ENCODE measurements around the gene MS4A14. TPM values are rescaled to one million over a fixed set of nuclear protein-coding genes. Genes with fewer than 3 reads are reported as not detected.

MS4A14 gene, protein sequence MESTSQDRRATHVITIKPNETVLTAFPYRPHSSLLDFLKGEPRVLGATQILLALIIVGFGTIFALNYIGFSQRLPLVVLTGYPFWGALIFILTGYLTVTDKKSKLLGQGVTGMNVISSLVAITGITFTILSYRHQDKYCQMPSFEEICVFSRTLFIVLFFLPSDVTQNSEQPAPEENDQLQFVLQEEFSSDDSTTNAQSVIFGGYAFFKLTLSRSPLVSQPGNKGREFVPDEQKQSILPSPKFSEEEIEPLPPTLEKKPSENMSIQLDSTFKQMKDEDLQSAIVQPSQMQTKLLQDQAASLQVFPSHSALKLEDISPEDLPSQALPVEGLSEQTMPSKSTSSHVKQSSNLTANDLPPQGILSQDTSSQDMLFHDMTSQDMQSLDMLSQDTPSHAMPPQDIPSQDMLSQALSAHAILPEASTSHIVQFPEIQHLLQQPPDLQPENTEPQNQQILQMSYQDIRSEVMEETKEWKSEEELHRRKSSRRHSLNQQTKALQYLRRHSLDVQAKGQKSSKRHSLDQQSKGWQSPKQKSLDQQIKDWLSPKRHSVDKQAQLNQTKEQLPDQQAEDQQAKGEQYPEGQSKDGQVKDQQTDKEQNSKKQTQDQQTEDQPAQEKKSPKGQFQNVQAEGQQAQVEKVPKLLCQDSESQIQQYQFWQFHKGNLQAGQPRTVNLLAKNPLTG
- polyA plus RNA-seq (2013): 0.05 and 0.06 TPM in 2 replicates

DNA sequence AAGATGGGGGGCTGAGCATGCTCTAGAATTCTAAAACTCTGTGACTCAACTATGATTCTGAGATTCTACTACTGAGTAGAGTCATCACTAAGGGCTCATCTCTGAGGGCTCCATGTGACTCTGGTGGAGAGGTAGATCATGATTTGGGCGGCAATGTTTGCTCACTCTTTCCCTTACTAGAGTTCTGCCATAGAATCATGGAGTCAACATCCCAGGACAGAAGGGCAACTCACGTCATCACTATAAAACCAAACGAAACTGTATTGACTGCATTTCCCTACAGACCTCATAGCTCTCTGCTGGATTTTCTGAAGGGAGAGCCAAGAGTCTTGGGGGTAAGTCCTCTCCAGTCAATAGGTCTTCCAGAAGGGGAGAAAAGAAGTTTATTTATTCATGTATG is at the start of gene MS4A14:
TSS of gene MS4A14 (plus strand) at position 78 of the 400 bp plus-strand sequence. CDS start at position 198, 120 bp downstream.
- DNase-seq: peak; percentile 7 to 9
- H3K79me1 ChIP-seq (ENCODE audit: low read length): no peaks in the 10 kb centered on the region
- no peak within 1 kb of the TSS for H3K18ac ChIP-seq (ENCODE audit: low read length)
- no peak within 1 kb of the TSS for H3K4me2 ChIP-seq (ENCODE audit: low read length)
- H3K9me3 ChIP-seq (ENCODE audit: insufficient read depth, low read depth, low read length): no peaks in the 10 kb centered on the region
- no peak within 1 kb of the TSS for H4K91ac ChIP-seq (ENCODE audit: low read depth, low read length)
- no CpG with 5 or more reads among the region's 3 CpGs for WGBS (ENCODE audit: extremely low coverage, insufficient coverage, insufficient read length)
- no peaks in the 10 kb centered on the region for H3K36me3 ChIP-seq (ENCODE audit: control insufficient read depth in 1 of 2, insufficient read depth in 2 of 2, low read length in 2 of 2)
- H4K8ac ChIP-seq (ENCODE audit: low read depth, low read length): no peak within 1 kb of the TSS
- H3K27me3 ChIP-seq (ENCODE audit: insufficient read depth, low read length): no peaks in the 10 kb centered on the region
- H2AK5ac ChIP-seq (ENCODE audit: low read length): no peak within 1 kb of the TSS
- no peak within 1 kb of the TSS for H3K4me3 ChIP-seq (ENCODE audit: low read depth, low read length)
- no peak within 1 kb of the TSS for H2AFZ ChIP-seq (ENCODE audit: insufficient read depth, low read length, poor library complexity)
- H4K12ac ChIP-seq (ENCODE audit: low read depth, low read length): no peak within 1 kb of the TSS
- no peak within 1 kb of the TSS for H2BK120ac ChIP-seq (ENCODE audit: insufficient read depth, low read length, poor library complexity)
- H3K9ac ChIP-seq (ENCODE audit: low read length): no peak within 1 kb of the TSS
- H2BK12ac ChIP-seq (ENCODE audit: low read length): no peak within 1 kb of the TSS
- no peak within 1 kb of the TSS for H3K14ac ChIP-seq (ENCODE audit: low read length)
- H3K4me1 ChIP-seq (ENCODE audit: control insufficient read depth in 1 of 2, insufficient read depth in 2 of 2, low read length in 2 of 2): no peaks in the 10 kb centered on the region
- H3K27ac ChIP-seq (ENCODE audit: low read depth, low read length): no peak within 1 kb of the TSS
- H2BK5ac ChIP-seq (ENCODE audit: low read depth, low read length, poor library complexity): no peak within 1 kb of the TSS
- H3K23ac ChIP-seq (ENCODE audit: low read length): no peak within 1 kb of the TSS
- H3K79me2 ChIP-seq (ENCODE audit: control insufficient read depth, insufficient read depth, low read length, poor library complexity): no peaks in the 10 kb centered on the region
- H3K4ac ChIP-seq (ENCODE audit: low read depth, low read length): no peak within 1 kb of the TSS

DNA sequence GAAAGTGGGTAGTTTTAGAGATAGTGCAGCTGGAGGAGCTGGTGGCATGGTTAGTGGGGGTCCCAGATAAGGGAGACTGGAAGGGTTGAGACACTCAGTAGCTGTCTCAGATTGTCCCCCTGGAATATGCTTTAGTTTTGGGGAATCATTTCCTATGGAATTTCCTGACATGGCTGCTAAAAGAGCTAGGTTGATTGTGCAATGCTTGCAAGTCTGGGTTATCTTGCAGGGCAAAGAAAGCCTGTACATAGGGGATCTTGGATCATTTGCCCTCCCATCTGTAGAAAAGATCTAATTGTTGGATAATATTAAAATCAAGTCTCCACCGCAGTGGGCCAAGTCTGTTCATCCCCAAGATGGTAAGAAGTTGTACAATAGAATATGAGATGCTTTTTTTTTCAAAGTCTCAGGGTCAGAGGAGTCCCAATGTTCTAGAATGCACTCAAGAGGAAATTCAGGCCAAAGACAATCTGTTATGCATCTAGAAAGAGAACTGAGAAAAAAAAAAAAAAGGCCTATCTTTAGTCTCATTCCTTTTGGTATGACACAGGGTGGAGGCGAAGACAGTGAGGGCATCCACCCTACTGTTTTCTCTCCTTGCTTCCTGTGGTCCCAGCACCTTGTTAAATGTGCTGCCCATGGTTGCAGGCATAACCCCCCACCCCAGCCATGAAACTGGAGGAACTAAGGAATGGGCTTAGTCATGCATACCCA is 49.0 kb upstream of the MS4A14 start:
- H3K36me3 ChIP-seq (ENCODE audit: control insufficient read depth in 1 of 2, insufficient read depth in 2 of 2, low read length in 2 of 2): no peaks in the 10 kb centered on the region
- H3K14ac ChIP-seq (ENCODE audit: low read length): no peak overlapping the region
- H4K91ac ChIP-seq (ENCODE audit: low read depth, low read length): no peak overlapping the region
- H3K9ac ChIP-seq (ENCODE audit: low read length): no peak overlapping the region
- H2AK5ac ChIP-seq (ENCODE audit: low read length): no peak overlapping the region
- no peak overlapping the region for H3K4me3 ChIP-seq (ENCODE audit: low read depth, low read length)
- H4K8ac ChIP-seq (ENCODE audit: low read depth, low read length): no peak overlapping the region
- H3K23ac ChIP-seq (ENCODE audit: low read length): no peak overlapping the region
- no peak overlapping the region for H2BK12ac ChIP-seq (ENCODE audit: low read length)
- H2BK120ac ChIP-seq (ENCODE audit: insufficient read depth, low read length, poor library complexity): no peak overlapping the region
- no peak overlapping the region for H3K18ac ChIP-seq (ENCODE audit: low read length)
- H3K79me2 ChIP-seq (ENCODE audit: control insufficient read depth, insufficient read depth, low read length, poor library complexity): no peaks in the 10 kb centered on the region
- no peak overlapping the region for H2BK5ac ChIP-seq (ENCODE audit: low read depth, low read length, poor library complexity)
- no peak overlapping the region for H3K4ac ChIP-seq (ENCODE audit: low read depth, low read length)
- no peaks in the 10 kb centered on the region for H3K79me1 ChIP-seq (ENCODE audit: low read length)
- no peaks in the 10 kb centered on the region for H3K9me3 ChIP-seq (ENCODE audit: insufficient read depth, low read depth, low read length)
- H3K27ac ChIP-seq (ENCODE audit: low read depth, low read length): no peak overlapping the region
- no peak overlapping the region for H2AFZ ChIP-seq (ENCODE audit: insufficient read depth, low read length, poor library complexity)
- no peaks in the 10 kb centered on the region for H3K27me3 ChIP-seq (ENCODE audit: insufficient read depth, low read length)
- no peak overlapping the region for H4K12ac ChIP-seq (ENCODE audit: low read depth, low read length)
- WGBS (ENCODE audit: extremely low coverage, insufficient coverage, insufficient read length): no CpG with 5 or more reads among the region's 2 CpGs
- H3K4me2 ChIP-seq (ENCODE audit: low read length): no peak overlapping the region
- peaks cover 0 to 6% of the 10 kb centered on the region in 2 experiments for H3K4me1 ChIP-seq (ENCODE audit: control insufficient read depth in 1 of 2, insufficient read depth in 2 of 2, low read length in 2 of 2)
- no peak for DNase-seq

DNA sequence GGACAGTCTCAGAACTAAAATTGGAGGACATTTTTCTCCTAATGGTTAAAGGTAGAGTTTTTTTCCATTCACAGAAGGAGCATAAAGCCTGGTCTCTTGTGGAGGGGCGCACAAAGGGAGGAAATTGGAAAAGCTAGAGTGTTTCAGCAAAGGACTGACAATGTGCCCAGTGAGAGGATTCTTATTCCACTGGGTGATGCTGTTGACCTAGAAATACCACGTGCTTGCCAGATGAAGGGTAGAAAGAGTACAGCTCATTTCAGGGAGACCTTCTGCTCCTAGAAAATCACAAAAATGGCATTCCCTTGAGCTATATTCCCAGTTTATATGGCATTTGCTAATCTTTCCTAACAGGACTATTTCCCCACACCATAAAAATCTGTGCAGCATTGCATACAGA is 48.1 kb upstream of the MS4A14 start:
- no CpG with 5 or more reads among the region's 2 CpGs for WGBS (ENCODE audit: extremely low coverage, insufficient coverage, insufficient read length)
- Histone ChIP-seq H3K14ac (ENCODE audit: low read length) (no peak overlapping the region), H2AK5ac (ENCODE audit: low read length) (no peak overlapping the region), H3K27me3 (ENCODE audit: insufficient read depth, low read length) (no peaks in the 10 kb centered on the region), H3K9ac (ENCODE audit: low read length) (no peak overlapping the region), H2AFZ (ENCODE audit: insufficient read depth, low read length, poor library complexity) (no peak overlapping the region), H2BK120ac (ENCODE audit: insufficient read depth, low read length, poor library complexity) (no peak overlapping the region), H3K4me3 (ENCODE audit: low read depth, low read length) (no peak overlapping the region), H3K36me3 (ENCODE audit: control insufficient read depth in 1 of 2, insufficient read depth in 2 of 2, low read length in 2 of 2) (no peaks in the 10 kb centered on the region), H3K18ac (ENCODE audit: low read length) (no peak overlapping the region), H3K79me2 (ENCODE audit: control insufficient read depth, insufficient read depth, low read length, poor library complexity) (no peaks in the 10 kb centered on the region), H2BK5ac (ENCODE audit: low read depth, low read length, poor library complexity) (no peak overlapping the region), H3K79me1 (ENCODE audit: low read length) (no peaks in the 10 kb centered on the region), H3K9me3 (ENCODE audit: insufficient read depth, low read depth, low read length) (no peaks in the 10 kb centered on the region), H3K4me2 (ENCODE audit: low read length) (no peak overlapping the region), H3K4ac (ENCODE audit: low read depth, low read length) (no peak overlapping the region), H3K27ac (ENCODE audit: low read depth, low read length) (no peak overlapping the region), H4K8ac (ENCODE audit: low read depth, low read length) (no peak overlapping the region), H2BK12ac (ENCODE audit: low read length) (no peak overlapping the region), H4K12ac (ENCODE audit: low read depth, low read length) (no peak overlapping the region), H3K4me1 (ENCODE audit: control insufficient read depth in 1 of 2, insufficient read depth in 2 of 2, low read length in 2 of 2) (peaks cover 0 to 6% of the 10 kb centered on the region in 2 experiments), H4K91ac (ENCODE audit: low read depth, low read length) (no peak overlapping the region), H3K23ac (ENCODE audit: low read length) (no peak overlapping the region)
- DNase-seq: no peak

DNA sequence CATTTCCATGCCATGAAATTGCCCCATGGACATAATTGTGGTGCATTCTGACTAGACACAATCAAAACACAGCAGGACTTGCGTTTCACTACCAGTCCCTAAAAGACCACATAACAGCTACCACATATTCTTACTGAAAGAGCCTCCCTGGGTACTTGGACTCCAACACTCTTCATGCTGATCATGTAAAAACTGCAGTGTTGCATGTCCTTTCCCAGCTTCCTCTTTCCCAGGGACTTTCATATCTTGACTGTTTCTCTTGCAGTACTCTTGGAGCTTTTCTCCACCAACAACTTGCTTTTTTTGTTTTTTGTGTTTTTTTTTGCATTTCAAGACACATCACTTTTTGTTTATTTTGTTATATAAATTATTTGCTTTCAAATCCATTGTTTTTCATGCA is 46.3 kb upstream of the MS4A14 start:
- no peak overlapping the region for H3K4me2 ChIP-seq (ENCODE audit: low read length)
- H3K23ac ChIP-seq (ENCODE audit: low read length): no peak overlapping the region
- H3K18ac ChIP-seq (ENCODE audit: low read length): no peak overlapping the region
- H3K4me3 ChIP-seq (ENCODE audit: low read depth, low read length): no peak overlapping the region
- no peak overlapping the region for H4K91ac ChIP-seq (ENCODE audit: low read depth, low read length)
- H3K4ac ChIP-seq (ENCODE audit: low read depth, low read length): no peak overlapping the region
- no peaks in the 10 kb centered on the region for H3K36me3 ChIP-seq (ENCODE audit: control insufficient read depth in 1 of 2, insufficient read depth in 2 of 2, low read length in 2 of 2)
- H2AFZ ChIP-seq (ENCODE audit: insufficient read depth, low read length, poor library complexity): no peak overlapping the region
- H2BK120ac ChIP-seq (ENCODE audit: insufficient read depth, low read length, poor library complexity): no peak overlapping the region
- no CpG with 5 or more reads among the region's 1 CpG for WGBS (ENCODE audit: extremely low coverage, insufficient coverage, insufficient read length)
- peaks cover 0 to 6% of the 10 kb centered on the region in 2 experiments for H3K4me1 ChIP-seq (ENCODE audit: control insufficient read depth in 1 of 2, insufficient read depth in 2 of 2, low read length in 2 of 2)
- no peak overlapping the region for H3K14ac ChIP-seq (ENCODE audit: low read length)
- no peak overlapping the region for H3K27ac ChIP-seq (ENCODE audit: low read depth, low read length)
- no peaks in the 10 kb centered on the region for H3K9me3 ChIP-seq (ENCODE audit: insufficient read depth, low read depth, low read length)
- no peak overlapping the region for H4K12ac ChIP-seq (ENCODE audit: low read depth, low read length)
- no peaks in the 10 kb centered on the region for H3K27me3 ChIP-seq (ENCODE audit: insufficient read depth, low read length)
- no peak for DNase-seq
- H3K79me2 ChIP-seq (ENCODE audit: control insufficient read depth, insufficient read depth, low read length, poor library complexity): no peaks in the 10 kb centered on the region
- no peaks in the 10 kb centered on the region for H3K79me1 ChIP-seq (ENCODE audit: low read length)
- no peak overlapping the region for H2AK5ac ChIP-seq (ENCODE audit: low read length)
- no peak overlapping the region for H4K8ac ChIP-seq (ENCODE audit: low read depth, low read length)
- H3K9ac ChIP-seq (ENCODE audit: low read length): no peak overlapping the region
- no peak overlapping the region for H2BK5ac ChIP-seq (ENCODE audit: low read depth, low read length, poor library complexity)
- H2BK12ac ChIP-seq (ENCODE audit: low read length): no peak overlapping the region
